D341Med (cell line): ENCODE results near the gene PELI3.
"Not testable (repeated sequence)": the region's sequence is repeated elsewhere in the genome, so short reads cannot be mapped to it uniquely, and the experiment has no call there.

Source experiments
- DNase-seq: peaks from one replicate; pipeline ENCODE4 v3.0.0; 2012; ENCODE audit warnings: low spot score

Gene PELI3

DNA sequence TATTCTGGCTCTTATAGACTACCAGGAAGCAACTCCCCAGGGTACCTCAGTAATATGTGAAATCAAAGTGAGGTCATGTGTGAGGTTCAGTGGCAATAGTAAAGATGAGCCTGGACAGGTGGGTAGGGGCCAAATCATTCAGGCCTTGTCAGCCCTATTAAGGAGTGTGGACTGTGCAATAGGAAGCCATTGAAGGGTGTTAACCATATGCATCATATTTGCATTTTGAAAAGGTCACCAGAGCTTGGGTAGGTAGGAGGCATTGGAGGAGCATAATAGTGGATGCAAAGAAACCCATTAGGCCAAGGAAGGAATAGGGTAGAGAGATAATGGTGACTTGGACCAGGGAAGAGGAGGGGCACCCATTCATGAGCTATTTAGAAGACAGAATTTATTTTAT, 19.7 kb upstream of the PELI3 start:
- DNase-seq = no peak

GRCh38 chr11:66448523-66448922, 18.2 kb upstream of the PELI3 start:
- DNase-seq = no peak

DNA sequence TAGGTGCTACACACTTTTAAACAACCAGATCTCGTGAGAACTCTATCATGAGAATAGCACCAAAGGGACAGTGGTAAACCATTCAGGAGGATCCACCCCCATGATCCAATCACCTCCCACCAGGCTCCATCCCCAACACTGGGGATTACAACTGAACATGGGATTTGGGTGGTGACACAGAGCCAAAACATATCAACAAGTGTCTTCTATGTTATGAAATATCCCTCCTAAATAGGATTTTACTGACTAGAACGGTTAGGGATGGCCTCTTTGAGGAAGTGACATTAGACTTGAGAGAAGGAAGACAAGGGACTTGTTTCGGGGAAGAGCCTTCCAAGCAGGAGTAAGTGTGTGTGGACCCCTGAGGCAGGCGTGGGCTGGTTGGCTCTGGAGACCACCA, 16.1 kb upstream of the PELI3 start:
- DNase-seq = no peak

GRCh38 chr11:66451663-66452062, 15.0 kb upstream of the PELI3 start:
- no peak for DNase-seq

DNA sequence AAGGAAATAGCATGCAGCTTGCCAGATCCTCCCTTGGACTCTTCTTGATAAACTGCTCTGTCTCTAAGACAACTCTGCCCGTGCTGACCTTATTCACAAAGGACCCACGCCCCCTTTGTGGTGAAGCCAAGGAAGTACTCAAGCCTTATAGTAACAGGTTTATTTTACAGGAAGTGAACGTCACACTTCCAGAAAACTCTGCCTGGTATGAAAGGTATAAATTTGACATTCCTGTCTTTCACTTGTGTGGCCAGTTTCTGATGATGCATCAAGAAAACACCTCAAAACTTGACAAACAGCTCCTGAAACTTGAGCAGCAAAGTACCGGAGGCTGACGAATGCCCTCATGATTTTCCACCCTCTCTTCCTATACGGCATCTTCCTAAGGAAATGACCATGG, 12.5 kb upstream of the PELI3 start:
- DNase-seq = no peak

- DNase-seq = no peak
Measured at GRCh38 chr11:66454828-66455227, 11.9 kb upstream of the PELI3 start.

DNA sequence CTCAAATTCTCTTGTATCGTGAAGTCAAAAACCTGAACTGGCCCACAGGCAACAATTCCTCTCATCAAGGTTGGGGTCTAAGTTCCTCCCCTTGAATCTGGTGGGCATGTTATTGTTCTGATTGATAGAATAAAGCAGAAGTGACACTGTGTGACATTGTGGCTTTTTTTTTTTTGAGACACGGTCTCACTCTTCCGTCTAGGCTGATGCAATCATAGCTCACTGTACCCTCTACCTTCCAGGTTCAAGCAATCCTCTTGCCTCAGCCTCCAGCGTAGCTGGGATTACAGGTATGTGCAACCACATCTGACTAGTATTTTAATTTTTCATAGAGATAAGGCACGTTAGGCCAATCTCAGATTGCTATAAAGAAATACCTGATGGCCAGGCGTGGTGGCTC, 8.9 kb upstream of the PELI3 start:
- DNase-seq = no peak

DNA sequence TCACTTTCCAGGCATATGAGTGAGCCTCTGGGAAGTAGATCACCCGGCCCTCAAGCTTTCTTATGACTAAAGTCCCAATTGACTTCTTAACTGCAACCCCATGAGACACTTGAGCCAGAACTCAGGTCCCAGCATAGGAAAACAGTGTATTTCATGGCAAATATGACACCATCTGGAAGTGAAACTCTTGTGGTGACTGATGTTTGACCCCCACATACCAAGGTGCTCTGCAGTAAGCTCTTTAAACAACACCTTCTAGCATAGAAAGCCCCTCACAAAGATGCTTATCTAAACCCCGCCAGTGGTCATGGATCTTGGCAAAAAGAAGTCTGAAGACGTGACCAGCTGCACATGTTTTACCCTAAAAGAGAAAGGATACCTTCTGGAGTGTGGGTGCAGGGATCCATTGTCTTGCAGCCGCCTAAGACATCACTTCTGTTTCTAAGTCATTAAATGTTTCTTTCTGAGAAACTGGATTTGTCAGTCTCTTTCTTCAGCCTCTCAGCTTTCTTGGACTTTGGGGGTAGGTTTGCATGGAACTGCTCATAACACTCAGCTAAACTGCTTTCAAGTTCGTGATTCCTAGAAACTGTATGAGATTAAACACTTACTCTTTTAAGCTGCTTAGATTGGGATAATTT, 7.4 kb upstream of the PELI3 start:
- no peak for DNase-seq

DNA sequence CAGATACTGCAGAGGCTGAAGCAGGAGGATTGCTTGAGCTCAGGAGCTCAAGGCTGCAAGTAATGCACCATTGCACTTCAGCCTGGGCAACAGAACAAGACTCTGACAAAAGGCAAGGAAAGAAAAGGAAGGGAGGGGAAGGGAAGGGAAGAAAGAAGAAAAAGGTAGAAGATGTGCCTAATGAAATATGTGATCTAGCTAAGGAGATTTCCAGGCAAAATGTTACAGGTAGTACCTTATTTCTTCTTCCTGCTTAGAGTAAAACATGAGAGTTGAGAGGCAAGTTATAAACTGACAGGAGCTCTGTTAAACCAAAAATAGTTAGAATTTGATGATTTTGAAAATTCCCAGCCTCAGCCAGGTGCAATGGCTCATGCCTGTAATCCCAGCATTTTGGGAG, 4.7 kb upstream of the PELI3 start:
- no peak for DNase-seq

GRCh38 chr11:66462911-66463310, 3.8 kb upstream of the PELI3 start:
- no peak for DNase-seq

- DNase-seq = not testable (repeated sequence)
Measured at GRCh38 chr11:66464116-66464515, 2.6 kb upstream of the PELI3 start.

DNA sequence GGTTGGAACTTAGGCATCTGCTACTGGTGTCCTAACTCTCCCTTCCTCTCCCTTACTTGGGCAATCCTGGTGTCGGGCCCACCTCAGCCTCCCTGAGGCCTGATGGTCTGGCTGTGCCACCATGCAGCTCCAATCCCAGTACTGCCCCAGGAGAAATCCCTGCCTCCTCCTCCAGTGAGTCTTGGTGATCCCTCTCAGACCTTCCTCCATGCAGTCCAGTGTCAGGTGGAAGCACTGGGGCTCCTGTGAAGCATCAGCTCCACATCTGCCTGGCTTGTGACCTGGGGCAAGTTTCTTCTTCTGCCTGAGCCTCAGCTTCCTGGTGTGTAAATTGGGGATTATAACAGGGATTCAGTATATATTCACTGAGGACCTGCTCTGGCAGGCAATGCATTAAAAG, 1.8 kb upstream of the PELI3 start:
- no peak for DNase-seq

- DNase-seq = no peak
Measured at GRCh38 chr11:66465373-66466224, 1.1 kb upstream of the PELI3 start.

GRCh38 chr11:66467034-66467659, 442 bp downstream of the PELI3 start:
- DNase-seq = peak; percentile 85

DNA sequence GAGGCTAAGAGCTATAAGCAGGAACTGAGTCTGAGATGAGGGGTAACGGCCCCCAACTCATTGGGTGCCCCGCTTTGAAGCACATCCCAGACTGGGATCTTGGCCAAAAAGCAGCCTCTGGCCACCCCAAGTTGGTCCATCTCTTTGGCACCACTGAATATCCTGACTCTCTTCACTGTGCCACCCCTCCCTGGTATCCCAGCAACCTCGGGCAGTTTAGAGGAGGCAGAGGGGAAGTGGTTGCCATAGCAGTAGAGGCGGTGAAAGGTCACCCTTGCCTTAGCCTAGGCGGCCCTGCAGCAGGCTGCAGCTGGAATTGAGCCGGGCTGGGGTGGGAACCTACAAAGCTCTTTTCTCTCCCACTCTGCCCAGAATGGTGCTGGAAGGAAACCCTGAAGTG, 1.1 kb downstream of the PELI3 start:
- DNase-seq = no peak

DNA sequence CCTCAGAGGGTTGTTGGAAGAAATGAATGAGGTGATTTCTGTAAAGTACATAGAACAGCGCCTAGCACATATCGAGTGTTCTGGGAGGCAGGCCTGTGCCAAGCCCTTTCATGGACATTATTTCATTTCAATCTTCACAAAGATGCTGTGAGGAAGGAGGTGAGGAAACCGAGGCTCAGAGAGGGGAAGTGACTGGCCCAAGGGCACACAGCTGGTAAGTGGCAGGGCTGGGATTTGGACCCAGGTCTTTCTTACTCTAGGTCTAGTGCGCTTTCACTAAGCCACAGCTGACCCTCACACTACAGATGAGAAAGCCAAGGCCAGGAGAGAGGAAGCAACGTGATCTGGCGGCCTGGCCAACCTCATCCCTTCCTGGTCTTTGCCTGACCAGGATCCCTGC, 2.0 kb downstream of the PELI3 start:
- no peak for DNase-seq

GRCh38 chr11:66469441-66469840, 2.7 kb downstream of the PELI3 start:
- no peak for DNase-seq

DNA sequence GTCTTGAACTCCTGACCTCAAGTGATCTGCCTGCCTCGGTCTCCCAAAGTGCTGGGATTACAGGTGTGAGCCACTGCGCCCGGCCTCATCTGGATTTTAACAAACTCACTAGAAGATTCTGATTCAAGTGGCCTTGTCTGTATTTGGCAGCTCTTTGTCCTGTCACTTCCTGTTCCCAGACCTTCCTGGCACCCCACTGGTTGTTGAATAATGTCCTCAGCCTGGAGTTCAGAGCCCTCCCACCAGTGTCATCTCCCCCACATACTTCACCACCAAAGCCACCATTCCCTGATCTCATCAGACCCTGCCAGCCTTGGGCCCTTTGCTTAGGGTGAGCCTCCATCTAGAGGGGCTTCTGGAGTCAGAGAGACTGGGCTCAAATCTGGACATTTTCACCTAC, 3.3 kb downstream of the PELI3 start:
- DNase-seq = no peak

- no peak for DNase-seq
Measured at GRCh38 chr11:66471142-66471541, 4.4 kb downstream of the PELI3 start.

GRCh38 chr11:66472054-66472453, 5.3 kb downstream of the PELI3 start:
- DNase-seq = no peak

DNA sequence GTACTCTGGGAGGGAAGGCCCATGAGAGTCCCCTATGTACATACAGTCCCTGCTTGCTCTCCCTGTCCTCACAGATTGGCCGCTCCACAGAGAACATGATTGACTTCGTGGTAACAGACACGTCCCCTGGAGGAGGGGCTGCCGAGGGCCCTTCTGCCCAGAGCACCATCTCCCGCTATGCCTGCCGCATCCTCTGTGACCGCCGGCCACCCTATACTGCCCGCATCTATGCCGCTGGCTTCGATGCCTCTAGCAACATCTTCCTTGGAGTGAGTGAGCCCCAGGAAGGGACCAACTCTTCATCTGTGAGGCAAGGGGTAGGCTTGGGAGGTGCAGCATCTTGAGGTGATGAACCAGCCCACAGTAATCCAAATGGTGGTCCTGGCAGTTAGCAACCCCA, 6.5 kb downstream of the PELI3 start:
- DNase-seq = no peak

GRCh38 chr11:66473608-66474515, 7.2 kb downstream of the PELI3 start:
- no peak for DNase-seq
